Measurements from ENCODE around the gene CCDC77.
A peak's percentile ranks its signal among the peaks of the same experiment; 100 is the strongest.

CCDC77 gene

DNA sequence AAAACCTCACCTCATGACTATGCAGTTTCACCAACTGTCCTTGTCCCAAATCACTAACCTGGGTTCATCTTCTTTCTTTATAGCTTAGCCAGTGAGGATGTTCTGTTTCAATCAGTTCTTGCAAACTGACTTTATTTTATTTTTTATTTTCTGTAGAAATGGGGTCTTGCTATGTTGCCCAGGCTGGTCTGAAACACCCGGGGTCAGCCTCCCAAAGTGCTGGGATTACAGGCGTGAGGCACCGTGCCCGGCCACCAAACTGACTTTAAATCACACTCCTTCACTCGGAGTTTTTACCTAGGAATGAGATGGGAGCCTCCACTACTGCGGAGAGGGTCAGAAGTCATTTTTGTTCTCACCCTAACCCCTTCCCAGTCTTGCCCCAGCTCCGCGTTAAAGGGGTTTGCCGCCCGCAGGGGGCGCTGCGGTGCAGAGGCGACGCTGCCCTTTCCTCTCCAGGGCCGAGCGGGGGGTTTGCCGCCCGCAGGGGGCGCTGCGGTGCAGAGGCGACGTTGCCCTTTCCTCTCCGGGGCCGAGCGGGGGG, 51.3 kb downstream of the CCDC77 start:
- DNase-seq = peak in 4 of 56 donors; percentile 13 to 43 (median 32)

DNA sequence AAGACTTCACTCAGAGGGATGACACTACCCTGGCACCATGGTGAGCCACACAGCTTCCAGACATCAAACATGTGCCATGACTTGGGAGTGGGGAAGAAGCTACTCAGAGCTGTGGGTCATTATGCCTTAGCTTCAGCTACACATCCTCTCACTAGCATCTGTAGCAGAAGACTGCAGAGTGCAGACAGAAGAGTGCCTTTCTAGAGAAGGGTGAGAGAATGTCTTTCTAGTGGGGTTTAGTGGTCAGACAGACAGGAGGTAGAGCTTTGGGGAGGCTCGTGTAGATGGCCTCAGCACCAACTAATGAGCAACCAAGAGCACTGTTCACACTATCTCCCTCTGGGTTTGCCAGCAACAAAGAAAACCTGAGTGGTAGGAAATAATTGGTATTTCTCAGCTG, 53.4 kb downstream of the CCDC77 start:
- no peak for DNase-seq

DNA sequence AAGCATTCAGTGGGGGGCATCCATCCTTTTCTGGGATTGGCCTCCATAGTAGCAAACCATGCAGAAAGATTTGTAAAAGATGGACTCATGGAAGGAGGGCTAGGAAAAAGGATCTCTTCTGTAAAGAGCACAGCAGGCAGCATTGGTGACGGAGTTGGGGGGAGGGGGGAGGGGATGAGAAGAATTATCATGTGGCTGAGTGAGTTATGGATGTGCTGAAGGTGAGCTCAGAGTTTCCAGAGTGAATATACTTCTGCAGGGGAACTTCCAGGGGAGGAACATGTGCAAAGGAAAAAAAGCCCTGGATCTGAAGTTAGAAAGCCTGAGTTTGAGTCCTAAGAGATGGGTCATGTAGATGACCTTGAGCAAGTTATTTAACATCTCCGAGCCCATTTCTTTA, 54.4 kb downstream of the CCDC77 start:
- no peak for DNase-seq

DNA sequence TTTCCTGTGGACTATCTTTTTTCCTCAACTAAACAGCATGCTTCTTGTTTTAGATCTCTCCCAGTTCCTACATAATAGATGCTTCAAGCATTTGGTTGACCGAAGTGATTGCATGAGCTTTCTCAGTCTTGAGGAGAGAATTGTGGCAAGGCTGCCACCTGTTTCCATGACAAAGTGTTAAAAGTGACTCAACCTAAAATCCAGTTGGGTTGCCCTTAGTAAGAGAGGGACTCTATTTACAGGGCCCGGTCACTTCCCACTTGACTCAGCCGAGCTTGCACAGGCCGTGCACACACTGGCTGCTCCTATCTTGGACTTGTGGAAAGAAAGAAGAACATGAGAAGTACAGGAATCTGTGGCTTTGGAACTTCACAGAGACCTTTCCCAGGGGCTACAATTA, 56.2 kb downstream of the CCDC77 start:
- DNase-seq = no peak

DNA sequence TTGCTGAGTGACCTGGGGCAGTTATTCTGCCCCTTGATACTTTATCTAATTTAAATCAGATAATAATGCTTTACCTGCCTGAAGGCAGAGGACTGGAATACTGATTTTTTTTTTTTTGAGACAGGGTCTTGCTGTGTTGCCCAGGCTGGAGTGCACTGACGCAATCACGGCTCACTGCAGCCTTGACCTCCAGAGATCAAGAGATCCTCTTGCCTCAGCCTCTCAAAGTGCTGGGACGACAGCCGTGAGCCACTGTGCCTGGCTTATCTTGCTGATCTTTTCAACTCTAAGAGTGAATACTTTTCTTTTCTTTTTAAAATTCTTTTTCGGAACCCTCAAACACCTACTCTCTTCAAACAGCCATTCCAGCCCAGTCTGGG, 57.6 kb downstream of the CCDC77 start:
- no peak for DNase-seq

DNA sequence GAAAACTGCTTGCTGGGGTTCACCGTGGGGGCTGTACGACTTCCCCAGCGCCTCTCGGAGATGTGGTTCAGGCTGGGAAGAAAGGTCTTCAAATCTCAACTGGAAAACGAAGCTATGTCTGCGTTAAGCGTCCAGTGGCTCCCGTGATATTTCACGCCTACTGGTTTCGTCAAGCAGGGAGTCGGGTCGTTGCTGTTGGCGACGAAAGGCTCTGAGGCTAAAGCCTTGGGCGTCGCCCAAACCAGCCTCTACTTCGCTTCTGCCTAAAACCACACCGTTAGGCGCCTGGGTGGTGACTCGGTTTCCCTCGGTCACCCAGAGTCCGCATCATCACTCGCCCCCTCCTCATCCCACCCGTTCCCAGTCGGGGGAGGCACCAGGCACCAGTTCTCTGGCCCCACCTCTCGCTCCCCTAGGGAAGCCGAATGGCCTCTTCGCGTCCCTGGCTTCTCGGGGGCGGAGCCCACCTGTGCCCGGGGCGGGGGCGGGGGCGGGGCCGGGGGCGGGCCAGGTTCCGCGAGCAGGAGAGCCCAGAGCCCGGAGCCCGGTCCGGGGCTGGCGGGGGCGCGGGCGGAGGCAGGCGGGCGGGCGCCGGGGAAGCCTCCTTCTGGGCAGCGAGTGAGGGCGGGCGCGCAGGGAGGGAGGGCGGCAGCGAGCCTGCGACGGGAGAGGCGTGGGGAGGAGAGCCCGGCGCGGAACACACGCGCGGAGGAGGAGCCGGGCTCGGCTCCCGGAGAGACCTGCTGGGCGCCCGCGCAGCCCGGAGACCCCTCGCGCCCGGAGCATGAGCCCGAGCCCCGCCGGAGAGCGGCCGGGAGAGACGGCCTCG, 58.2 kb downstream of the CCDC77 start, which contains the start of gene B4GALNT3:
B4GALNT3 (plus strand) TSS at position 510 of the 829 bp plus-strand sequence. CDS start 438 bp downstream, outside the sequence.
- peak in 13 of 56 donors; percentile 5 to 72 (median 23) for DNase-seq

DNA sequence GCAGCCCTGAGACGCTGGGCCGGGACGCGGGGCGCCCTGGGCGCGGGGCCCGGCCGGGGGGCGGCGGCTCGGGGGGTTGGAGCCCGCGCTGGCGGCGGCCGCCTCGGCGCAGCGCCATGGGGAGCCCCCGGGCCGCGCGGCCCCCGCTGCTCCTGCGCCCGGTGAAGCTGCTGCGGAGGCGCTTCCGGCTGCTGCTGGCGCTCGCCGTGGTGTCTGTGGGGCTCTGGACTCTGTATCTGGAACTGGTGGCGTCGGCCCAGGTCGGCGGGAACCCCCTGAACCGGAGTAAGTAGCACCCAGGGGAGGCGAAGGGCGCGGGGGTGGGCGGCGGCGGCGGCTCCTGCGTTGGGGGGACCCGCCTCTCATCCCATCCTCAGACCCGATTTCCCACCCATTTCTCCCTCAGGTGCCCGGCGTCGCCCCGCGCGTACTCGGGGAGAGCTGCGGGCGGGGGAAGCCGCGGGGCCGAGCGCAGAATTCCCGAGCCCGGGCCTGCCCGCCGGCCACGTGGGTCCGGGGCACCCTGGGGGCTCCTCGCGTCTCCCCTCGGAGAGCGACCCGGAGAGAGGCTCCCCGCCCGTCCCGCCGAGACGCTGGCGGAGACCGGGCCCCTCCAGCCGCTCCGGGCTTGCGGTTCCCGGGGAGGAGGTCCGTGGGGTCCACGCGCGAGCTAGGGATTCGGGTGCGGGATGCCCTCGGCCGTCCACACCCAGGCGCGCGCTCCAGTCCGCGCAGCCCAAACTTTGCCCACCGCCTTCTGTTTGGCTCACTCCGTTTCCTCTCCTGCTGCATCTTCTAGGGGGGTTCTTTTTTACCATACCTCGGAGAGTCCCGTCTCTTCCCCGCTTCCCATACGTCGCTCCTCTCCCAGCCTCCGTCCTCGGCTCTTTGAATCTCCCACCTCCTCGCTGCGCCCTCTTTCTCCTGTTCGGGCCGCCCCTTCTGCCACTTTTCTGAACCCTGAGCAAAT, 59.1 kb downstream of the CCDC77 start:
- DNase-seq = no peak

DNA sequence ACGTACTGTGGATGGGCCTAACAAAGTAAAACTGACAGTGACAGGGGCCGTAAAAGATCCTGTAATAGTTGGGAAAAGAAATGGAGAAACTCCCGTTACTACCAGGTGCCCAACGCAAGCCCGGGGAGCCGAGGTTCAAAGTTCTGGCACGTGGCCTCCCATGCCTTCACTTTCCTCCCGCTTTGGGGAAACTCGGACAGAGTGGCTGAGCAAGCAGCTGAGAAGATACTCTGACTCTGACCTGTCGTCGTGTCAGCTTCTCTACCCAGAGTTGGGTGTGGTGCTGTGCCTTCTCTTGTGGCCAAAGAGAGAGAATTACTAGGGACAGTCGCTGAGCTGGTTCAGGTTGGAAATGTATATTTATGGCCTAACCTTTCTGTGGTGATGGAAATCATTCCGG, 60.0 kb downstream of the CCDC77 start:
- DNase-seq = no peak

DNA sequence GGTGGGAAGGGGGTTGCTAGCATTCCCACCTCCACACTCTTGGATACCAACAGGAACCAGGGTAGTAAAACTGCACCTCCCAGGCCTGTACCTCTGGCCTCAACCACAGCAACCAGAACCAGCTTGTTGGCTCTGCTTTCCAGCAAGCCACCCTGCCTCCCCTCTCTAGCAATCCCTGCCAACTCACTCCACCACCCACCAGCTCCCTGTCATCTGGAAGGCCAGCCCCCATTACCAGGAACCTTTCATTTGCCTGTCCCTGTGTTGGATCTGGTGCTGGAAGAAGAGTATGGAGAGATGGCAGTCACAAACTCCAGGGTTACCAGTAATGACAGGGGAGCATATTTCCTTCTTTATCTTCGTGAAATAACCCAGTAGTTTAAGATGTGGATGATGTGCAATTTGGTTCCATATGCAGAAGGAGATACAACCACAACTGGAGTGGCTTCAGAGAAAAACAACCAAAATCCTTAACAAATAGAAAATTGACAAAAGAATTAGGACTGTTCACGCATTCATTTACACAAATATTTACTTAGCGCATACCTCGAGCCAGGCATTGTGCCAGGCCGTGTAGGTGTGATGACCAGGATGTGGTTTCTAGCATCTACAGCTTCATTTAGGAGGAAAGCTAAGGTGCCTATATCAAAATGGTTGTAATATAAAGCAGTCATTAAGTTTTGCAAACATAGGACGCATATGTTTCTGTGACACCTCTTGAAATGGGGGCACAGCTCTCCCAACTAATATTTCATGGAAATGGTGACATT, 61.7 kb downstream of the CCDC77 start:
- peak in 2 of 56 donors; percentile 8 to 40 for DNase-seq

DNA sequence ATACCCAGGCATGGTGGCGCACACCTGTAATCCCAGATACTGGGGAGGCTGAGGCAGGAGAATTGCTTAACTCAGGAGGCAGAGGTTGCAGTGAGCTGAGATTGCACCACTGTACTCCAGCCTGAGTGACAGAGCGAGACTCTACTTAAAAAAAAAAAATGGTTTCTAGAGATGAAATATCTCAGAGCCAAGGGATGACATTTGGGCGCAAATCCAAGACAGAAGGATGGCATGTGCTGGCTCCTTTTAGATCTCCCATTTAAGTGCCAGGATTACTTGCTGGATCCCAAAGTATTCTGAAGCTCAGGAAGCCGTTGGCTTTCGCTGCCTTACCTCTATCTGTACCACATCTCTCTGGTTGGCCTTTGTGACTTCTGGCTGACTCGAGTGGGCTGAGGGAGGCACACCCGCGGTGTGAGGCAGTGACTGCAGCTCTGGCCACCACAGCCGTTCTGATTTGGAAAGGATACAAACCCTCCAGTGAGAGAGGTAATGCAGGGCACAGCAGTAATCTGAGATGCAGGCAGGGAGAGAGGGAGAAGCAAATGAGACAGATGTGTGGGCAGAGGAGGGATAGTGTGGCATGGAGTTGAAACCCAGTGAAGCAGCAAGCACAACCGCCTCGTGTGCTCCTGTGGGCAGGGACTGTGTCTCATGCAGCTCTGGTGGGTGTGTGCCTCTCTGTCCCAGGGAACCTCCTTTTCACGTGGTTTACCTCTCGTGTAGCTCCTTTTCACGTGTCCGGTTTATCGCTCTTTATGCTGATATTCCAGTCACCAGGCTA, 63.2 kb downstream of the CCDC77 start:
- DNase-seq = no peak

DNA sequence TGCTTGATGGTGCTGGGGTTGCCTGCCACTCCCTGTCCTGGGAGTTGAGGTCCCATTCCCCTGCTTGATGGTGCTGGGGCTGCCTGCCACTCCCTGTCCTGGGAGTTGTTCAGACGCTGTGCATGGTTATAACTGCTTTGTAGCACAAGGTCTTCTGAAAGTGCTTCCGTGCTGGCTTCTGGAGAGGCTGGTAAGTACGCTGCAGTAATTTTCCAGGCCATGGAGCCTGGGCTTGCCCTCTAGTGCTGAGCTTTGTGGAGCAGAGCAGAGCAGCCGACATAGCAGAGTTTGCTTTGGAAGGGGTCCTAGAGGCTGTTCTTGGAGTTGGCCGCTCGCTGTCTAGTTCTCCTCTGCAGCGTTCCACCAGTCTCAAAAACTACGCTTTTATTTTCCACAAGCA, 64.6 kb downstream of the CCDC77 start:
- no peak for DNase-seq

DNA sequence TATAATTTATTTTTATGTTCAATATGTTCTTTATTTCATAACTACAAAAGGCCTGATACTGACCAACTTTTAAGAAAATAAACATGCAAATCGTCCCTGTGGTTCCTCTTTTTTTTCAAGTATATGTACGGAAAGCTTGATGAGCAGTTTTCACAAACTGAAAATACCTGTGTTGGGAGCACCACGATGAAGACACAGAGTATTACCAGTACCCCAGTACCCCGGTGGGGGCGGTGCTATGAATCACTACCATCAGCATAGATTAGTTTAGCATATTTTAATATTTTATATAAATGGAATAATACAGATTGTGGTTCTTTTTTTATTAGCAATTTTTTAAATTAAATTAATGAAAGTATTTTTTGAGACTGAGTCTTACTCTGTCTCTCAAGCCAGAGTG, 65.3 kb downstream of the CCDC77 start:
- no peak for DNase-seq

DNA sequence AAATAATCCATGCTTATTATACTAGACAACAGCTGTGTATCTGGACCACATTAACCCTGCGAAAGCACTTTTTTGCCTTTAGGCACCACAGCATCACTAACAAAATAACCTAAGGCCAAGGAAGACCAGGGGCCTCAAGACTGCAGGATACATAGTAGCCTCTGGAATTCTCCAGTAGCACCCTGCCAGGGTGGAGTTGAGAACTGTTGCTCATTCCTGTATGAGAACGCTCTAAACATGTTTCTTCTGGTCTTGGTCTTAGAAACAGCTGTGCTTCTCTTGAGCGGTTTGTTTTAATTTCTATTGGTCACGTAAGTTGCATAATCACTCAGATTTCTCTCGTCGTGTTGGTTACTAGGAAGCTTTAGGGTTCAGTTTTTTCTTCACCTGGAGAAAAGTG, 66.1 kb downstream of the CCDC77 start:
- DNase-seq = no peak

DNA sequence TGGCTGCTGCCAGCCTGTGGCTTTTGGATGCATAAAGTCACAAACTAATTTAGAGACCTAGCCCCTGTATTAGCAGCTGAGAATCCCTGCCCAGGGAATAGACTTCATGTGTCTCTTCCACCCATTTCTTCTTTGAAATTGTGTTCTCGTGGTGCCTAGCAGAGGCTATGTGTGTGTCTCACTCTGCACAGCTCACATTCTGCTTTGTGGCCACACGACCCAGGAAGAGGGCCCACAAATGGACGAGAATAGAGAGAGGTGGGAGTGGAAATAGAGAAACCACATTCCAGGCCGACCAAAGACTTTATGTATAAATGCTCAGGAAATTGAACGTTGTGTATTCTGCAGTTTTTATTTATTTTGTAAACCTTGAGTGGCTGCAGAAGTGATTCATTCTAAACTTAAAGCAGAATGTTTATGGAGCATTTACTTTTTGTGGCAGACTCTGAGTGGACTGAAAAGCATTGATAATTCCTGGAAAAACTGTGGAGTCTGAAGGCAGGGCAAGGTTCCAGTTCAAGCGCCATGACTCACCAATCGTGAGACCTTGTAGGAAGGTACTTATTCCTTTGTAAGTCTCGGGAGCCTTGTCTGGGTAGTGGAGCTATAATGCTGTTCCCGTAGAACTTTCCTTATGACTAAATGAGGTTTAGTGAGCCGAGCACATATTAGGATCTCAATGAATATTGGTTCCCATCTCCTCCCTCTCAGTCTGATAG, 67.4 kb downstream of the CCDC77 start:
- no peak for DNase-seq

DNA sequence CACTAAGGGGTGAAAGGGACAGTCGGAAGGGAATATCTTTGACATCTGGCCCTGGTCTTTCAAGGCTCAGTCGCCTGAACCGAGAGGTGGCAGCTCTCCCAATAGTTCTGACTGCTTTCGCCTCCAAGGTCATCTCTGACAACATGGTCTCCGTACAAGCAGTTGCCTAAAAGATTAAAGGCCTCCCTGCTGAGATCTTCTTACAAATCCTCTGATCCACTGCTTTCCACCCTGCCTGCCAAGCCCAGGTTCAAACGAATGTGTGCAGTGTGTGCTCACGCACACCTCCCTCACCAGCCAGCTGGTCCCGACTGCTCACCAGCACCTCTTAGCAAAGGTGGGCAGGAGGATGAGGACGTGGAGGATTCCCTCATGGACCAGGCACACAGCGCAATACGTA, 68.7 kb downstream of the CCDC77 start:
- DNase-seq = no peak

DNA sequence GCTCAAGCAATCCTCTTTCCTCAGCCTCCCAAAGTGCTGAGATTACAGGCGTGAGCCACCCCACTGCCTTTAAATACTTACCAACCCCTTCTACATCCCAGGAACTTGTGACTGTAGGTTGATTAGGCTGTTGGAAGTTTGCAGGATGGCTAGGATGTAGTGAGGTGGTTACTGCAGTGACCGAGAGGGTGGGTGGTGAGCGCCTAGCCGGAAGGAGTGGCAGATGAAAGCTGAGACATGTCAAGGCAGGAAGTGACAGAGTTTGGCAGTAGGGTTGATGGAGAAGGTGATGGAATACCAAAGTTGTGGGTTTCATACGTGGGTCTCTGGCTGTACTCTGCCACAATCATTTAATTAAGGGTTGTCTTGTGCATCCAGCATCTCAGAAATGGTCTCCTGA, 71.8 kb downstream of the CCDC77 start:
- DNase-seq = no peak

DNA sequence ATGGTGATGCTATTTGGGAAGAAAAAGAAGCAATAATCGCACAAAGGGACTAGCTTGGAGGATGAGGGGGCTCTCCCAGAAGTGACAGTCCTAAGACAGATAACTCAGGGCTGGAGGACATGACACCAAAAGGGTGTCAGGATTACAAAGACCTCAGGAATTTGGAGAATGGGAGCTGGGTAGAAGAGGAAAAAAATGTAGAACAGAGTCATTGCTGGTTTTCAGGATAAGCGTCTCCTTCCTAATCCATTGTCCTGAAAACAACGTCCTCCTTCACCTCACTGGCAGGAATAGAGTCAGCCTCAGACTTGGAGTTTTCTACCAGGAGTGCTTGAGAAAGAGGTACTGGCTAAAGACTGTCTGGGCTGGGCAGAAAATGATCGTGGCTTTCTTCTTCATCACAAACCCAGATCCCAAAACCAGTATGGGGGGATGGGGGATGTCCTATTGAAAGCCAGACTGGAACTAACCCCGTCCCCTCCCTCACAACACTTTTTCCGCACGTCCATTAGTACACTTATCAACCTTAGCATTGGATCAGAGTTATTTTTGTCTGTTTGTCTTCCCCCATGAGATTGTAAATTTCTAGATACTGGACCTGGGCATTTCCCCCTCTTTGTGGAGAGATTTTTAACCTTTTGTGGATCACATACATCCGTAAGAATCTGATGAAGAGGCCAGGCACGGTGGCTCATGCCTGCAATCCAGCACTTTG, 72.6 kb downstream of the CCDC77 start:
- no peak for DNase-seq

DNA sequence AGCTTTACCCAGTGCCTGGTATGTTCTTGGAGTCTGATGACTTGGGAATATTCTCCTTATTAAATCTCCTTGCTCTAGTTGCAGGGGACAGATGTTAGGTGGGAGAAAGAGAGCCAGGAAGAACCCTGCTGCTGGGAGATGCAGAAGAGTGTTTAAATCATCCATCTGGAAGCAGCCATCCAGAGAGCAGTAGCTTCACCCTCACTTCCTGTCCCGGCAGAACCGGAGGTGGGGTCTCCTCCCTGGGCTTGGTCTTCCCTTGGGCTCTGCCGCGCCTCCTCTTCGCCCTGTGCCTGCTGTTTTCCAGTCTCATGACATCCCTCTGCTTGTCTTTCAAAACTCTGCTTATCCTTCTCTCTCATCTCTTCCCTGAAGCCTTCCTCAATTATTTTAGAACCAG, 73.8 kb downstream of the CCDC77 start:
- DNase-seq = no peak

DNA sequence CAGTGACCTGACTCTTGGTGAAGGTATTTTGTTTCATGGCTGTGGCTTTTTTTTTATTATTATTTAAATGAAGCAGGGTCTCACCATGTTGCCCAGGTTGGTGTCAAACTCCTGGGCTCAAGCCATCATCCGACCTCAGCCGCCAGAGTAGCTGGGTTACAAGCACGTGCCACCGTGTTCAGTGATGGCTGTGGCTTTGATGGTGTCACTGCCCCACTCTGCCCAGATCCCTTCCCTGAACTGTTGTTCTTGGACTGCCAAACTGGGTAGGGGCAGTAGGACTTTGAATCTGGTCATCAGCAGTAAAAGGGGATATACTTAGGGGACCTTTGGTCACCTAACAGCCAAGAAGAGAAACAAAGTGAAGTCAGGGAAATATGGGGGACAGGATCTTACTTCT, 77.7 kb downstream of the CCDC77 start:
- no peak for DNase-seq

Measured in amygdala (tissue), 56 donors.